ENCODE measurements around the gene HOXC12.

- TF ChIP-seq CTCF (IDR thresholded peaks at IDR 0.05) (no peak), POLR2A (IDR thresholded peaks at IDR 0.05) (no peak)
Observed at GRCh38 chr12:53994009-53994263, 39.2 kb downstream of the HOXC12 start.

All from right lobe of liver (tissue), 4 donors.